DND-41 (cell line): ENCODE measurements around the gene TMTC4.

Experiments used
- ATAC-seq: fragments of 200-7000 bp; cut with Tn5 transposase; 3 replicates; pipeline ENCODE4 v1.9.1; 2021; ENCODE audit warnings: low read depth; ENCODE audit not compliant: insufficient read depth
- DNase-seq: peaks from one replicate; pipeline ENCODE4 v3.0.0-alpha.2; 2020
- H2AFZ ChIP-seq: 2 replicates; pipeline ENCODE4 v1.6.0; 2012; ENCODE audit warnings: low read depth, low read length
- H3K27ac ChIP-seq: 2 replicates; pipeline ENCODE4 v1.5.1; 2012; ENCODE audit warnings: low read length, inconsistent platforms
- H3K27me3 ChIP-seq: fragments of 200-600 bp; sonication (generic); 2 replicates; pipeline ENCODE4 v1.6.0; 2012; ENCODE audit warnings: low read length, mild to moderate bottlenecking, inconsistent platforms; ENCODE audit not compliant: insufficient read depth, poor library complexity
- H3K36me3 ChIP-seq: 2 replicates; pipeline ENCODE4 v1.5.1; 2012; ENCODE audit warnings: low read length, inconsistent platforms; ENCODE audit not compliant: insufficient read depth
- H3K4me1 ChIP-seq: 2 replicates; pipeline ENCODE4 v1.5.1; 2012; ENCODE audit warnings: mild to moderate bottlenecking, low read length; ENCODE audit not compliant: insufficient read depth
- H3K4me2 ChIP-seq: 2 replicates; pipeline ENCODE4 v1.6.0; 2012; ENCODE audit warnings: mild to moderate bottlenecking, moderate library complexity, low read length, inconsistent platforms; ENCODE audit not compliant: insufficient read depth
- H3K4me3 ChIP-seq, 2 experiments: fragments of 200-600 bp in 1 of 2; shearing (Covaris generic) in 1 of 2; 2 replicates each; pipeline ENCODE4 v1.5.1; 2012 to 2016; ENCODE audit warnings: inconsistent platforms in 2 of 2, low read length in 2 of 2, mild to moderate bottlenecking in 2 of 2, low read depth in 1 of 2, moderate library complexity in 1 of 2
- H3K79me2 ChIP-seq: 2 replicates; pipeline ENCODE4 v1.6.0; 2012; ENCODE audit warnings: low read length, inconsistent platforms; ENCODE audit not compliant: insufficient read depth
- H3K9ac ChIP-seq: 2 replicates; pipeline ENCODE4 v1.6.0; 2012; ENCODE audit warnings: low read depth, mild to moderate bottlenecking, inconsistent platforms, low read length, moderate library complexity
- H3K9me3 ChIP-seq: 2 replicates; pipeline ENCODE4 v1.5.1; 2012; ENCODE audit warnings: low read length, moderate library complexity, mild to moderate bottlenecking, inconsistent platforms; ENCODE audit not compliant: insufficient read depth, severe bottlenecking
- H4K20me1 ChIP-seq: 2 replicates; pipeline ENCODE4 v1.6.0; 2012; ENCODE audit warnings: low read length; ENCODE audit not compliant: insufficient read depth
- CTCF ChIP-seq: IDR thresholded peaks from 2 replicates; pipeline ENCODE4 v1.5.1; 2012; ENCODE audit warnings: borderline replicate concordance, low read length, moderate library complexity, mild to moderate bottlenecking; ENCODE audit not compliant: poor library complexity, severe bottlenecking; ENCODE audit errors: extremely low read depth
- EZH2 ChIP-seq: IDR thresholded peaks from 3 replicates; pipeline ENCODE4 v1.6.1; 2012; ENCODE audit warnings: borderline replicate concordance, low read depth, mild to moderate bottlenecking, moderate library complexity, low read length, inconsistent platforms; ENCODE audit not compliant: severe bottlenecking

The TMTC4 gene

GRCh38 chr13:100604918-100605710, 69.5 kb downstream of the TMTC4 start:
- Histone ChIP-seq H3K27ac (no peak overlapping the region), H2AFZ (no peak overlapping the region), H4K20me1 (no peaks in the 10 kb centered on the region), H3K9ac (no peak overlapping the region), H3K36me3 (peaks cover 34% of the 10 kb centered on the region; the same call in 1 of the 2 replicates), H3K9me3 (no peaks in the 10 kb centered on the region), H3K4me1 (no peaks in the 10 kb centered on the region), H3K4me3 (no peak overlapping the region), H3K4me2 (no peak overlapping the region), H3K79me2 (no peaks in the 10 kb centered on the region), H3K27me3 (no peaks in the 10 kb centered on the region)
- DNase-seq (no peak), ATAC-seq (no peak)
- TF ChIP-seq EZH2 (no peak), CTCF (no peak)

GRCh38 chr13:100602493-100603111, 72.0 kb downstream of the TMTC4 start:
- no peaks in the 10 kb centered on the region for H3K79me2 ChIP-seq
- no peak for ATAC-seq
- DNase-seq, result no peak
- H4K20me1 ChIP-seq, result no peaks in the 10 kb centered on the region
- TF ChIP-seq EZH2, result no peak
- TF ChIP-seq CTCF, result no peak
- no peaks in the 10 kb centered on the region for H3K27me3 ChIP-seq
- peaks cover 21% of the 10 kb centered on the region; the same call in 1 of the 2 replicates for H3K36me3 ChIP-seq
- H2AFZ ChIP-seq, result no peak overlapping the region
- no peak overlapping the region for H3K27ac ChIP-seq
- no peaks in the 10 kb centered on the region for H3K4me1 ChIP-seq
- no peak overlapping the region for H3K4me2 ChIP-seq
- no peak overlapping the region for H3K4me3 ChIP-seq
- no peak overlapping the region for H3K9ac ChIP-seq
- H3K9me3 ChIP-seq, result no peaks in the 10 kb centered on the region

GRCh38 chr13:100601716-100602115, 72.9 kb downstream of the TMTC4 start:
- Histone ChIP-seq H3K9ac (no peak overlapping the region), H3K36me3 (peaks cover 16% of the 10 kb centered on the region; the same call in 1 of the 2 replicates), H3K4me2 (no peak overlapping the region), H3K79me2 (no peaks in the 10 kb centered on the region), H3K9me3 (no peaks in the 10 kb centered on the region), H2AFZ (no peak overlapping the region), H3K4me1 (no peaks in the 10 kb centered on the region), H3K27me3 (no peaks in the 10 kb centered on the region), H3K27ac (no peak overlapping the region), H3K4me3 (no peak overlapping the region), H4K20me1 (no peaks in the 10 kb centered on the region)
- DNase-seq (no peak), ATAC-seq (no peak)
- TF ChIP-seq EZH2 (no peak), CTCF (no peak)
